K562 (cell line): ENCODE results near the gene PCMTD2. TPM values are rescaled to one million over a fixed set of nuclear protein-coding genes. Genes with fewer than 3 reads are reported as not detected.

Experiments used
- CBX5 ChIP-seq: IDR thresholded peaks from 2 replicates; pipeline ENCODE4 v1.6.1; 2014; ENCODE audit warnings: low read depth, borderline replicate concordance
- CEBPB ChIP-seq: fragments of 450-650 bp; IDR thresholded peaks from 2 replicates; pipeline ENCODE4 v1.6.1; 2016; ENCODE audit warnings: missing genetic modification characterization, missing compliant biosample characterization
- EP400 ChIP-seq: fragments of 450-650 bp; IDR thresholded peaks from 2 replicates; pipeline ENCODE4 v1.6.1; 2017; ENCODE audit warnings: antibody characterized with exemption, mild to moderate bottlenecking, moderate library complexity
- FOXK2 ChIP-seq, 2 experiments: fragments of 450-650 bp; IDR thresholded peaks in 1 of 2; conservative IDR thresholded peaks in 1 of 2; 2 replicates each; pipeline ENCODE4 v1.6.1; 2016; ENCODE audit warnings: low read depth in 2 of 2, mild to moderate bottlenecking in 1 of 2
- HDAC6 ChIP-seq: IDR thresholded peaks from 2 replicates; pipeline ENCODE4 v1.6.1; 2012; ENCODE audit warnings: low read depth, mild to moderate bottlenecking, control low read depth, inconsistent platforms, low read length, moderate library complexity
- HNRNPH1 ChIP-seq: fragments of 200-400 bp; formaldehyde crosslinking; optimal IDR thresholded peaks from 2 replicates; pipeline ENCODE3; 2017; ENCODE audit warnings: low read depth, mild to moderate bottlenecking, low read length, moderate library complexity
- HOXB6 ChIP-seq: fragments of 250-450 bp; sonication (Bioruptor Pico); IDR thresholded peaks from 2 replicates; pipeline ENCODE4 v1.5.1; 2022; ENCODE audit warnings: mild to moderate bottlenecking, borderline replicate concordance
- POLR2AphosphoS5 ChIP-seq: IDR thresholded peaks from 2 replicates; pipeline ENCODE4 v1.6.1; 2011; ENCODE audit warnings: mild to moderate bottlenecking, low read depth, low read length, moderate library complexity; ENCODE audit not compliant: control insufficient read depth, insufficient read depth
- SIN3A ChIP-seq, 2 experiments: fragments of 150-350 bp in 1 of 2; IDR thresholded peaks; 2 replicates each; pipeline ENCODE4 v1.6.1; 2011 to 2016; ENCODE audit warnings: borderline replicate concordance in 2 of 2, low read depth in 2 of 2, low read length in 2 of 2, mild to moderate bottlenecking in 2 of 2, moderate library complexity in 2 of 2; ENCODE audit not compliant: control insufficient read depth in 1 of 2
- SIRT6 ChIP-seq: IDR thresholded peaks from one replicate; pipeline ENCODE4 v1.6.1; 2012; ENCODE audit warnings: low read depth, mild to moderate bottlenecking, control low read depth, inconsistent platforms, low read length, moderate library complexity
- VEZF1 ChIP-seq: fragments of 200-800 bp; sonication (Bioruptor generic); IDR thresholded peaks from 2 replicates; pipeline ENCODE4 v1.6.1; 2017; ENCODE audit warnings: missing genetic modification characterization, missing compliant biosample characterization
- ZFP91 ChIP-seq: sonication (generic); formaldehyde crosslinking; IDR thresholded peaks from 2 replicates; pipeline ENCODE4 v1.8.0; 2022; ENCODE audit warnings: mild to moderate bottlenecking, missing genetic modification reagents
- ZNF23 ChIP-seq: fragments of 250-450 bp; sonication (Bioruptor Pico); IDR thresholded peaks from 2 replicates; pipeline ENCODE4 v1.4.0; 2020; ENCODE audit warnings: mild to moderate bottlenecking
- polyA plus RNA-seq, 8 experiments: library from polyadenylated mRNA; depleted of rRNA in 4 of 8; stranded (reverse) in 5 of 8; unstranded in 3 of 8; fragments of >200 nt; fragmentation: Nextera tagmentation in 2 of 8; fragmentation: Illumina TruSeq in 1 of 8; extraction: Ambion mirVana in 2 of 8; extraction: Trizol in 1 of 8; gene quantifications; 2 replicates each; pipeline versions ENCODE4 v1.2.1 to v1.2.3, GENCODE V29; 2011 to 2014; ENCODE audit warnings: inconsistent platforms in 1 of 8, missing spikeins in 1 of 8
- total RNA-seq, 7 experiments: library from RNA; depleted of rRNA in 6 of 7; stranded (reverse); fragments of >200 nt in 6 of 7; fragmentation: Illumina TruSeq in 2 of 7; extraction: Trizol in 2 of 7; gene quantifications; 2 replicates each; pipeline versions ENCODE4 v1.2.1 to v1.2.3, GENCODE V29; 2011 to 2021; ENCODE audit warnings: low replicate concordance in 1 of 7
- TF ChIP-seq, protein P1 (sequence below): sonication (generic); formaldehyde crosslinking; IDR thresholded peaks from 2 replicates; pipeline ENCODE4 v1.8.0; 2022; ENCODE audit warnings: mild to moderate bottlenecking, missing genetic modification reagents
- TF ChIP-seq, protein P2 (sequence below): fragments of 450-650 bp; formaldehyde crosslinking; IDR thresholded peaks from 2 replicates; pipeline ENCODE4 v1.4.0; 2020; ENCODE audit warnings: mild to moderate bottlenecking, mixed read lengths
- TF ChIP-seq, protein P3 (sequence below): fragments of 450-650 bp; IDR thresholded peaks from 2 replicates; pipeline ENCODE4 v1.6.1; 2016; ENCODE audit warnings: mild to moderate bottlenecking

The PCMTD2 gene
- total and polyA plus RNA-seq, 9 of the 15 experiments (the other 6 are each of a cell fraction or from before 2014, with no cell fraction given), result 11.3 to 49.3 (median 28.4) TPM

- TF ChIP-seq SIRT6 (no peak), FOXK2 (conservative IDR thresholded peaks at IDR 0.05 in 1 of 2, IDR thresholded peaks at IDR 0.05 in 1 of 2; ENCODE audit: low read depth in 2 of 2) (no peak), ZNF23 (no peak), EP400 (no peak), HDAC6 (no peak), CEBPB (tag) (no peak), POLR2AphosphoS5 (no peak), SIN3A (IDR thresholded peaks at IDR 0.05; ENCODE audit: borderline replicate concordance in 2 of 2, control insufficient read depth in 1 of 2, low read depth in 2 of 2, low read length in 2 of 2) (peak in 1 of 2 experiments; percentile 20; a peak in 1 of 4 replicates), HNRNPH1 (no peak), CBX5 (no peak), VEZF1 (CRISPR knock-in tag) (peak; percentile 62; the same call in 1 of the 2 replicates), ZFP91 (CRISPR knock-in tag) (peak; percentile 19; the same call in 1 of the 2 replicates), HOXB6 (CRISPR knock-in tag) (no peak)
- TF ChIP-seq, protein P1, sequence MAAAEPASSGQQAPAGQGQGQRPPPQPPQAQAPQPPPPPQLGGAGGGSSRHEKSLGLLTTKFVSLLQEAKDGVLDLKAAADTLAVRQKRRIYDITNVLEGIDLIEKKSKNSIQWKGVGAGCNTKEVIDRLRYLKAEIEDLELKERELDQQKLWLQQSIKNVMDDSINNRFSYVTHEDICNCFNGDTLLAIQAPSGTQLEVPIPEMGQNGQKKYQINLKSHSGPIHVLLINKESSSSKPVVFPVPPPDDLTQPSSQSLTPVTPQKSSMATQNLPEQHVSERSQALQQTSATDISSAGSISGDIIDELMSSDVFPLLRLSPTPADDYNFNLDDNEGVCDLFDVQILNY (CRISPR knock-in tag), result peak; percentile 95; the same call in 1 of the 2 replicates
- TF ChIP-seq, protein P2, sequence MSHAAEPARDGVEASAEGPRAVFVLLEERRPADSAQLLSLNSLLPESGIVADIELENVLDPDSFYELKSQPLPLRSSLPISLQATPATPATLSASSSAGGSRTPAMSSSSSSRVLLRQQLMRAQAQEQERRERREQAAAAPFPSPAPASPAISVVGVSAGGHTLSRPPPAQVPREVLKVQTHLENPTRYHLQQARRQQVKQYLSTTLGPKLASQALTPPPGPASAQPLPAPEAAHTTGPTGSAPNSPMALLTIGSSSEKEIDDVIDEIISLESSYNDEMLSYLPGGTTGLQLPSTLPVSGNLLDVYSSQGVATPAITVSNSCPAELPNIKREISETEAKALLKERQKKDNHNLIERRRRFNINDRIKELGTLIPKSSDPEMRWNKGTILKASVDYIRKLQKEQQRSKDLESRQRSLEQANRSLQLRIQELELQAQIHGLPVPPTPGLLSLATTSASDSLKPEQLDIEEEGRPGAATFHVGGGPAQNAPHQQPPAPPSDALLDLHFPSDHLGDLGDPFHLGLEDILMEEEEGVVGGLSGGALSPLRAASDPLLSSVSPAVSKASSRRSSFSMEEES (CRISPR knock-in tag), result no peak
- TF ChIP-seq, protein P3, sequence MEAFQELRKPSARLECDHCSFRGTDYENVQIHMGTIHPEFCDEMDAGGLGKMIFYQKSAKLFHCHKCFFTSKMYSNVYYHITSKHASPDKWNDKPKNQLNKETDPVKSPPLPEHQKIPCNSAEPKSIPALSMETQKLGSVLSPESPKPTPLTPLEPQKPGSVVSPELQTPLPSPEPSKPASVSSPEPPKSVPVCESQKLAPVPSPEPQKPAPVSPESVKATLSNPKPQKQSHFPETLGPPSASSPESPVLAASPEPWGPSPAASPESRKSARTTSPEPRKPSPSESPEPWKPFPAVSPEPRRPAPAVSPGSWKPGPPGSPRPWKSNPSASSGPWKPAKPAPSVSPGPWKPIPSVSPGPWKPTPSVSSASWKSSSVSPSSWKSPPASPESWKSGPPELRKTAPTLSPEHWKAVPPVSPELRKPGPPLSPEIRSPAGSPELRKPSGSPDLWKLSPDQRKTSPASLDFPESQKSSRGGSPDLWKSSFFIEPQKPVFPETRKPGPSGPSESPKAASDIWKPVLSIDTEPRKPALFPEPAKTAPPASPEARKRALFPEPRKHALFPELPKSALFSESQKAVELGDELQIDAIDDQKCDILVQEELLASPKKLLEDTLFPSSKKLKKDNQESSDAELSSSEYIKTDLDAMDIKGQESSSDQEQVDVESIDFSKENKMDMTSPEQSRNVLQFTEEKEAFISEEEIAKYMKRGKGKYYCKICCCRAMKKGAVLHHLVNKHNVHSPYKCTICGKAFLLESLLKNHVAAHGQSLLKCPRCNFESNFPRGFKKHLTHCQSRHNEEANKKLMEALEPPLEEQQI, result no peak
These were observed at the start of gene PCMTD2 (continued) for GRCh38 chr20:64255361-64256281.
